Measurements from ENCODE around the gene ZCCHC3. TPM values are rescaled to one million over a fixed set of nuclear protein-coding genes. Genes with fewer than 3 reads are reported as not detected.

ZCCHC3 gene
- total and polyA plus RNA-seq, 2 donors (not counting 1 experiment from before 2014, with no cell fraction given) = 8.7 to 11.6 TPM

DNA sequence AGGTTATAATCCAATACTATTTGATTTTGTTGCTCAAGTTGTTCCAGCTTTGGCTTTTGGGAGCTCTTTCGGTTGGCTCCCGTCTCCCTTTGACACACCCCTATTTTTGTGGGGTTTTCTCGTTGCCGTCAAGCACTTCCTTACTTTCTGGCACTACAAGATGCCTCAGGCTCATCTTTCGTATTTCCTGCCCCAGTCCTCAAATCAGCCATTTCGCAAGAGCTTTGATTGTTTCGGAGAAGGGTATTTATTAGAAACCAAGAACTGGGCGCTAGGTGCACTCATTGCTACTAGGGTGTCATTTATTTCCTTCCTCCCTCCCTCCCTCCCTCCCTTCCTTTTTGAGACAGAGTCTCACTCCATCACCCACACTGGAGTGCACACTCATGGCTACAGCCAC lies 14.7 kb downstream of the ZCCHC3 start:
- H2AFZ ChIP-seq (ENCODE audit: low read length) = no peak overlapping the region
- H3K9me3 ChIP-seq (ENCODE audit: control insufficient read depth, insufficient read depth, low read depth, low read length) = no peaks in the 10 kb centered on the region
- H3K27ac ChIP-seq (ENCODE audit: insufficient read depth, low read length) = no peak overlapping the region
- H3K36me3 ChIP-seq (ENCODE audit: control insufficient read depth, insufficient read depth, low read length) = no peaks in the 10 kb centered on the region
- no peaks in the 10 kb centered on the region for H3K79me2 ChIP-seq (ENCODE audit: control insufficient read depth, insufficient read depth, low read length)
- TF ChIP-seq CTCF (conservative IDR thresholded peaks at IDR 0.05 in 1 of 2, IDR thresholded peaks at IDR 0.05 in 1 of 2; ENCODE audit: low read depth in 1 of 2, low read length in 2 of 2) (no peak), EZH2 (IDR thresholded peaks at IDR 0.05; ENCODE audit: low read length, missing control alignments) (no peak)
- no peaks in the 10 kb centered on the region for H3K27me3 ChIP-seq (ENCODE audit: control insufficient read depth, insufficient read depth, low read length)
- H3K4me3 ChIP-seq (replicated peaks in 1 of 4; ENCODE audit: control extremely low read depth in 1 of 4, insufficient read depth in 1 of 4, low read depth in 3 of 4, low read length in 4 of 4) = no peak overlapping the region
- H3K4me2 ChIP-seq (ENCODE audit: extremely low read depth, insufficient read depth, low read length) = no peak overlapping the region
- H4K20me1 ChIP-seq (ENCODE audit: control insufficient read depth, extremely low read depth, insufficient read depth, low read length) = no peaks in the 10 kb centered on the region
- H3K9ac ChIP-seq (ENCODE audit: insufficient read depth, low read length) = no peak overlapping the region
- peaks cover 11% of the 10 kb centered on the region for H3K4me1 ChIP-seq (ENCODE audit: control insufficient read depth, extremely low read depth, insufficient read depth, low read length)
- no peak for DNase-seq (ENCODE audit: low read depth in 2 of 2)

DNA sequence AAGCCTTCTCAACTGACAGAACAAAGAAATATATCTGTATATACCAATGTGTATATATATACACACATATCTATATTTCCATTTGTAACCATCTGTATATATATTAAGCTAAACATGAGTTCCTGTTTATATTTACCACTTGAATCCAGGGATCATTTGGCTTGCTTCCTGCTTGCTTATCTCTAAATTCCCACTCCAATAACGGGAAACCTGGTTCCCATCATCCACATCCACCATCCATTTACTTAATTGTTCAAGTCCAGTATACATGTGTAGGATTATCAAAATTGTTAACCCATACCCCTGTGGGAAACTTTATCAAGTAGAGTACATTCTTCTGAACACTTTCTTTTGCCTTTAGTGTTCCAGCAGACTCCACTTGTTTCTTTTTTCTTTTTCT lies 15.5 kb downstream of the ZCCHC3 start:
- no peak for DNase-seq (ENCODE audit: low read depth in 2 of 2)
- Histone ChIP-seq H3K9ac (ENCODE audit: insufficient read depth, low read length) (no peak overlapping the region), H2AFZ (ENCODE audit: low read length) (no peak overlapping the region), H3K9me3 (ENCODE audit: control insufficient read depth, insufficient read depth, low read depth, low read length) (no peaks in the 10 kb centered on the region), H3K4me2 (ENCODE audit: extremely low read depth, insufficient read depth, low read length) (no peak overlapping the region), H3K79me2 (ENCODE audit: control insufficient read depth, insufficient read depth, low read length) (no peaks in the 10 kb centered on the region), H3K27me3 (ENCODE audit: control insufficient read depth, insufficient read depth, low read length) (no peaks in the 10 kb centered on the region), H4K20me1 (ENCODE audit: control insufficient read depth, extremely low read depth, insufficient read depth, low read length) (no peaks in the 10 kb centered on the region), H3K4me1 (ENCODE audit: control insufficient read depth, extremely low read depth, insufficient read depth, low read length) (peaks cover 11% of the 10 kb centered on the region), H3K27ac (ENCODE audit: insufficient read depth, low read length) (no peak overlapping the region), H3K4me3 (replicated peaks in 1 of 4; ENCODE audit: control extremely low read depth in 1 of 4, insufficient read depth in 1 of 4, low read depth in 3 of 4, low read length in 4 of 4) (no peak overlapping the region), H3K36me3 (ENCODE audit: control insufficient read depth, insufficient read depth, low read length) (no peaks in the 10 kb centered on the region)
- TF ChIP-seq CTCF (conservative IDR thresholded peaks at IDR 0.05 in 1 of 2, IDR thresholded peaks at IDR 0.05 in 1 of 2; ENCODE audit: low read depth in 1 of 2, low read length in 2 of 2) (no peak), EZH2 (IDR thresholded peaks at IDR 0.05; ENCODE audit: low read length, missing control alignments) (no peak)

DNA sequence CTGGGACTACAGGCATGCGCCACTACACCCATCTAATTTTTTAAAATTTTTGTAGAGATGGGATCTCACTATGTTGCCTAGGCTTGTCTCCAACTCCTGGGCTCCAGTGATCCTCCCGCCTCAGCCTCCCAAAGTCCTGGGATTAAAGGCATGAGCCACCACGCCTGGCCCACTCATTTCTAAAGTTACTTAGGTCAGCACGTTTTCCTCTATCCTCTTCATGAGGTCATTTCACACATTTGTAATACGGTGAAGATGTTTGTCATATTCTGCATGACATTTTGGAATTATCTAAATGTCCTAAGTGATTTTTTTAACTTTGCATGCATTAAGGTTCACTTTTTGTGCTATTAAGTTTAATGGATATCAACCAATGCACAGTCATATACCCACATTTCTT lies 16.0 kb downstream of the ZCCHC3 start:
- Histone ChIP-seq H3K4me3 (replicated peaks in 1 of 4; ENCODE audit: control extremely low read depth in 1 of 4, insufficient read depth in 1 of 4, low read depth in 3 of 4, low read length in 4 of 4) (no peak overlapping the region), H3K79me2 (ENCODE audit: control insufficient read depth, insufficient read depth, low read length) (no peaks in the 10 kb centered on the region), H4K20me1 (ENCODE audit: control insufficient read depth, extremely low read depth, insufficient read depth, low read length) (no peaks in the 10 kb centered on the region), H3K36me3 (ENCODE audit: control insufficient read depth, insufficient read depth, low read length) (no peaks in the 10 kb centered on the region), H3K27me3 (ENCODE audit: control insufficient read depth, insufficient read depth, low read length) (no peaks in the 10 kb centered on the region), H2AFZ (ENCODE audit: low read length) (no peak overlapping the region), H3K27ac (ENCODE audit: insufficient read depth, low read length) (no peak overlapping the region), H3K4me1 (ENCODE audit: control insufficient read depth, extremely low read depth, insufficient read depth, low read length) (peaks cover 11% of the 10 kb centered on the region), H3K4me2 (ENCODE audit: extremely low read depth, insufficient read depth, low read length) (no peak overlapping the region), H3K9ac (ENCODE audit: insufficient read depth, low read length) (no peak overlapping the region), H3K9me3 (ENCODE audit: control insufficient read depth, insufficient read depth, low read depth, low read length) (no peaks in the 10 kb centered on the region)
- no peak for DNase-seq (ENCODE audit: low read depth in 2 of 2)
- TF ChIP-seq EZH2 (IDR thresholded peaks at IDR 0.05; ENCODE audit: low read length, missing control alignments) (no peak), CTCF (conservative IDR thresholded peaks at IDR 0.05 in 1 of 2, IDR thresholded peaks at IDR 0.05 in 1 of 2; ENCODE audit: low read depth in 1 of 2, low read length in 2 of 2) (no peak)

Measured in fibroblast of lung (primary cell).